Body of pancreas (tissue), 4 donors: ENCODE results near the gene RSPH6A. TPM values are rescaled to one million over a fixed set of nuclear protein-coding genes. Genes with fewer than 3 reads are reported as not detected.

Experiments used
- ATAC-seq: fragments of 150-250 bp; one replicate; pipeline ENCODE4 v1.9.1; 2016
- DNase-seq, 4 donors: peaks; one replicate each; pipeline ENCODE4 v3.0.0-alpha.2; 2019
- H3K27ac ChIP-seq, 4 donors: fragments of 200-600 bp; sonication (generic); 1 replicate in 3 of 4; 2 replicates in 1 of 4; pipeline versions ENCODE4 v1.5.1 to v1.6.1; 2016 to 2019; ENCODE audit warnings: mild to moderate bottlenecking in 1 of 4, mixed read lengths in 1 of 4, moderate library complexity in 1 of 4
- H3K27me3 ChIP-seq, 2 donors: fragments of 200-600 bp; sonication (generic); one replicate each; pipeline ENCODE4 v1.6.0; 2016; ENCODE audit warnings: mild to moderate bottlenecking in 1 of 2
- H3K36me3 ChIP-seq, 2 donors: fragments of 200-600 bp; sonication (generic); replicated peaks in 1 of 2; 2 replicates each; pipeline ENCODE4 v1.5.1; 2016; ENCODE audit warnings: low read depth in 2 of 2; ENCODE audit not compliant: insufficient read depth in 1 of 2
- H3K4me1 ChIP-seq: fragments of 200-600 bp; sonication (generic); one replicate; pipeline ENCODE4 v1.6.0; 2016
- H3K4me3 ChIP-seq, 2 donors: fragments of 200-600 bp; sonication (generic); 1 replicate in 1 of 2; 2 replicates in 1 of 2; pipeline ENCODE4 v1.5.1; 2016 to 2019
- H3K9me3 ChIP-seq, 3 donors: fragments of 200-600 bp; sonication (generic); 1 replicate in 2 of 3; 2 replicates in 1 of 3; pipeline ENCODE4 v1.5.1; 2016
- POLR2A ChIP-seq, 3 donors: fragments of 450-650 bp; IDR thresholded peaks; one replicate each; pipeline ENCODE4 v1.6.1; 2016; ENCODE audit warnings: antibody characterized with exemption in 3 of 3, mild to moderate bottlenecking in 2 of 3
- WGBS, 2 donors: methylation state at CpG; one replicate each; pipeline ENCODE4 v1.1.5; 2017; 5-methylcytosine and 5-hydroxymethylcytosine counted together
- intact Hi-C: fragments of 100-400 bp; cut with DNase I; formaldehyde crosslinking; loops from one replicate; pipeline ENCODE4 v1.15.1; 2023
- total RNA-seq, 2 donors: library from RNA; depleted of rRNA; stranded (reverse); fragments of >200 nt; gene quantifications; one replicate each; pipeline ENCODE4 v1.1.0, GENCODE V29; 2016
- TF ChIP-seq, protein P1 (sequence below), 7 experiments: fragments of 450-650 bp in 4 of 7; fragments of 200-600 bp in 3 of 7; sonication (generic) in 3 of 7; IDR thresholded peaks; one replicate each; pipeline ENCODE4 v1.5.1; 2016 to 2019; ENCODE audit warnings: antibody characterized with exemption in 7 of 7

Gene RSPH6A
- total RNA-seq, 2 donors from 2014 or later = 0.33 TPM; not detected in 1

DNA sequence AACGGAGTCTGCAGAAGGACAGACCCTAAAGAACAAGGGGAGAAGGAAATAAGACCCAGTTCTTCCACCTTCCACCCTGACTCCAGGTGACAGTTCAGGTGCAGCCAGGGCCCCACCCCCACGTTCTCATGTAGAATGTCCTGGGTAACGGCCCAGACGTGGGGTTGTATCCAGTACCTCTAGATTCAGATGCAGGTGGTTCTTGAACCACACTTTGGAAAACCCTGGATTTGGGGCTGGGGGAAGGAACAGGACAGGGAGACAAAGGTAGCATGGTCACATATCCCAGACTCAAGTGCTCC lies 35.0 kb downstream of the RSPH6A start:
- intact Hi-C loops = no loop called here
- no peak overlapping the region for H3K4me3 ChIP-seq
- H3K9me3 ChIP-seq = no peaks in the 10 kb centered on the region
- WGBS, 2 donors = 37 to 38% methylated on average over 4 of the region's 4 CpGs
- ATAC-seq = no peak
- TF ChIP-seq POLR2A (IDR thresholded peaks at IDR 0.05) = no peak
- TF ChIP-seq, protein P1, sequence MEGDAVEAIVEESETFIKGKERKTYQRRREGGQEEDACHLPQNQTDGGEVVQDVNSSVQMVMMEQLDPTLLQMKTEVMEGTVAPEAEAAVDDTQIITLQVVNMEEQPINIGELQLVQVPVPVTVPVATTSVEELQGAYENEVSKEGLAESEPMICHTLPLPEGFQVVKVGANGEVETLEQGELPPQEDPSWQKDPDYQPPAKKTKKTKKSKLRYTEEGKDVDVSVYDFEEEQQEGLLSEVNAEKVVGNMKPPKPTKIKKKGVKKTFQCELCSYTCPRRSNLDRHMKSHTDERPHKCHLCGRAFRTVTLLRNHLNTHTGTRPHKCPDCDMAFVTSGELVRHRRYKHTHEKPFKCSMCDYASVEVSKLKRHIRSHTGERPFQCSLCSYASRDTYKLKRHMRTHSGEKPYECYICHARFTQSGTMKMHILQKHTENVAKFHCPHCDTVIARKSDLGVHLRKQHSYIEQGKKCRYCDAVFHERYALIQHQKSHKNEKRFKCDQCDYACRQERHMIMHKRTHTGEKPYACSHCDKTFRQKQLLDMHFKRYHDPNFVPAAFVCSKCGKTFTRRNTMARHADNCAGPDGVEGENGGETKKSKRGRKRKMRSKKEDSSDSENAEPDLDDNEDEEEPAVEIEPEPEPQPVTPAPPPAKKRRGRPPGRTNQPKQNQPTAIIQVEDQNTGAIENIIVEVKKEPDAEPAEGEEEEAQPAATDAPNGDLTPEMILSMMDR (IDR thresholded peaks at IDR 0.05) = no peak
- H3K4me1 ChIP-seq = peaks cover 50% of the 10 kb centered on the region
- no peaks in the 10 kb centered on the region for H3K27me3 ChIP-seq
- H3K36me3 ChIP-seq = peaks cover 0 to 3% of the 10 kb centered on the region in 2 donors
- peak in 2 of 4 donors; percentile 51 to 61 for DNase-seq
- H3K27ac ChIP-seq = peak overlapping the region; percentile 70 to 90 (median 86)

DNA sequence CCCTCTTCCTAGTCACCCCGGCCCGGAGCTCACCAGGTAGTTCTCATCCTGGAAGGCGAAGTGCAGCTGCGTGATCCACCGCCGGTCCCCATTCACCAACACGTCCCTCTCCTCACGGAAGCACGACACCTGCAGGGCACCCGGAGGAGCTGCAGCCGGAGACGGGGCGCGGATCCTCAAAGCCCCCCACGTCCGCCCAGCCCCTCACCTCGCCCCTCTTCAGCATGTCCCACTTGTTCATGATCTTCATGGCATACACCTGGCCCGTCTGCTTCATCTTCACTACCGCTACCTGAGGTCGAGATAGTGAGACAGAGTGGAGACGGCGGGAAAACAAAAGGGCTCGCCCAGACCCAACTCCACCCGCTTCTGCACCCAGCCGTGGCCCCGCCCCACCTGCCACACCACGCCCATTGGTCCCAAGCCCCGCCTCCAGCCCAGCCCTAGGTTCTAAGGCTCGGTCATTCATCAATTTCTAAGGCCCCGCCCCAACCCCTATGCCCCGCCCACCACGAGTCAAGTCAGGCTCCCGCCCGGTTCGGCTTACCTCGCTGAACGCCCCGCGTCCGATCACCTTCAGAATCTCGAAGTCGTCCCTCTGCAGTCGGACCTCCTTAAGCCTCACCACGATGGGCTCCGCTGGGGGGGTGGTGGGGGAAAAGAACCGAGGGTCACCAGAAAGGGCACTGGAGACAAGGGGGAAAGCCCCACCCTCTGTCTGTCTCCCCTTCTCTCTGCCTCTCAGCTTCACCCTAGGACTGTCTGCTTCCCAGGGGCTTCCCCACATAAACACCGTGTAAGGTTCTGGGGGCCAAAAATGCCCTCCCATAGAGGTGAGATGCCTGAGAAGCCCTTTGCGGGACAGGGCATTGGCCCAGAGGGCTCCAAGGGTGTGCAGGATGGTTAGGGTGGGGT lies 35.6 kb downstream of the RSPH6A start:
- Histone ChIP-seq H3K27me3 (no peaks in the 10 kb centered on the region), H3K36me3 (peaks cover 0 to 3% of the 10 kb centered on the region in 2 donors), H3K4me1 (peaks cover 50% of the 10 kb centered on the region), H3K9me3 (no peaks in the 10 kb centered on the region), H3K27ac (peak overlapping the region; percentile 70 to 90 (median 86)), H3K4me3 (no peak overlapping the region)
- peak; percentile 88 for ATAC-seq
- intact Hi-C loops = no loop called here
- peak in 1 of 3 donors; percentile 21 for TF ChIP-seq POLR2A (IDR thresholded peaks at IDR 0.05)
- TF ChIP-seq, protein P1 (IDR thresholded peaks at IDR 0.05) = peak; percentile 52 to 86 (median 70)
- 6 to 12% methylated on average over 31 to 48 of the region's 48 CpGs for WGBS, 2 donors
- DNase-seq = peak; percentile 96 to 99 (median 96)

DNA sequence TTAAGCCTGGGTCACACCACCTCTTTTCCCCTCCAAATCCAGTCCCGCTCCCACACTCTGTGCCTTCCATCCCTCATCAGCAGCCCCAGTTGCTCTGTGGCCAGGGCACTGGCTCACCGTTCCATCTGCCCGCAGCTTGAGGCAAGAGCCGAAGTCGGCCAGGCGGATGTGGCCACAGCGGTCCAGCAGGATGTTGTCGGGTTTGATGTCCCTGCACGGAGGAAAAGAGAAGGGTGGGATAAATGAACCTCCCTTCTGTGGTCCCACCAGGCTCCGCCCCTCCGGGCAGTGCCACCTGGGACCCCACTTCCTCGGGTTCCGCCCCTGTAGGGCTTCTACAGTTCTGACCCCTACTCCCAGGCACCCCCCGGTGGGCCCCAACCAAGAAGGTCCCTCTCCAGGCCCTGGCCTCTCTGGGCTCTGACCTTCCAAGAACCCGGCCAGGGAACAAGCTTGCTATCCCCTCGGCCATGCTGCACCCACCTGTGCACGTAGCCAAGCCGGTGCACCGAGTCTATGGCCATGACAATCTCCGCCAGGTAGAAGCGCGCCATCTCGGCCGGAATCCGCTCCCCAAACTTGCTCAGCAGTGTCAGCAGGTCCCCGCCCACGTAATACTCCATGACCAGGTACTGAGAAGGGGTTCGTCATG lies 37.0 kb downstream of the RSPH6A start:
- DNase-seq (no peak), ATAC-seq (no peak)
- no peak for TF ChIP-seq POLR2A (IDR thresholded peaks at IDR 0.05)
- TF ChIP-seq, protein P1 (IDR thresholded peaks at IDR 0.05) = no peak
- intact Hi-C loops = no loop called here
- H3K4me3 ChIP-seq = no peak overlapping the region
- WGBS, 2 donors = 92 to 94% methylated on average over 14 to 27 of the region's 28 CpGs
- no peak overlapping the region for H3K27ac ChIP-seq
- no peaks in the 10 kb centered on the region for H3K27me3 ChIP-seq
- H3K9me3 ChIP-seq = no peaks in the 10 kb centered on the region
- H3K4me1 ChIP-seq = peaks cover 60% of the 10 kb centered on the region
- H3K36me3 ChIP-seq = peaks cover 0 to 3% of the 10 kb centered on the region in 2 donors

DNA sequence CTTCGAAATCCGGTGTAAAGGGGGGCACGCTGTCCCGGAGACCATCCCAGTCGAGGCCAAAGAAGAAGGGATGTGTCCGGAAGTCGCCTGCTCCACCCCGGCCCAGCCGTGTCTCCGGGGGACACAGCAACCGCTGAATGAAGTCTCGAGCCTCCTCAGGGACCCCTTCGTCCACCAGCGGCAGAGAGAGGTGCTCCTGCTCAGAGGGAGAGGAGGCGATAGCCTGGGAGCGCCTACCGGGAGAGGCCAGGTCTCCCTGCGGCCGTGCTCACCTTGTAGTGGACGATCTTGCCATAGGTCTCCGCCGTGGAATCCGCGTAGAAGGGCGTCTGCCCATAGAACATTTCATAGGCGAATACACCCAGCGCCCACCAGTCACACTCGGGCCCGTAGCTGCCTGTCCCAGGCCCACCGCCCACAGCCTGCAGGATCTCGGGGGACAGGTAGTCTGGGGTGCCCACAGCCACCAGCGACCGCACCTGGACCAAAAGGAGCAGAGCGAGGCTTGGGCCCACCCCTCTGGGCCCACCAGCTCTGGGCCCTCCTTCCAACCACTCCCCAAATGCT lies 37.6 kb downstream of the RSPH6A start:
- no peak overlapping the region for H3K4me3 ChIP-seq
- no peak for ATAC-seq
- DNase-seq = no peak
- no peaks in the 10 kb centered on the region for H3K27me3 ChIP-seq
- TF ChIP-seq POLR2A (IDR thresholded peaks at IDR 0.05) = no peak
- TF ChIP-seq, protein P1 (IDR thresholded peaks at IDR 0.05) = no peak
- peaks cover 0 to 3% of the 10 kb centered on the region in 2 donors for H3K36me3 ChIP-seq
- peaks cover 65% of the 10 kb centered on the region for H3K4me1 ChIP-seq
- WGBS, 2 donors = 93 to 99% methylated on average over 14 to 32 of the region's 34 CpGs
- intact Hi-C loops = no loop called here
- no peaks in the 10 kb centered on the region for H3K9me3 ChIP-seq
- H3K27ac ChIP-seq = no peak overlapping the region
